OCI-LY7 (cell line): ENCODE results near the gene ACP7. TPM values are rescaled to one million over a fixed set of nuclear protein-coding genes. Genes with fewer than 3 reads are reported as not detected.

ENCODE experiments used
- BruUV-seq: library from RNA; stranded (reverse); fragments of 400-500 nt; replicated peaks from 2 replicates; lab custom pipeline; 2021; lab: Mats Ljungman, UMichigan
- CTCF ChIA-PET: fragments of 300-600 bp; sonication (Branson Sonifier 250); formaldehyde crosslinking; loops from one replicate; lab custom pipeline; 2022; ENCODE audit warnings: antibody characterized with exemption; ENCODE audit not compliant: unreplicated experiment; lab: Charles Lee
- POLR2A ChIA-PET: fragments of 300-600 bp; sonication (Branson Sonifier 250); formaldehyde crosslinking; loops from one replicate; lab custom pipeline; 2022; ENCODE audit warnings: antibody characterized with exemption; lab: Charles Lee
- DNase-seq: peaks from one replicate; pipeline ENCODE4 v3.0.0-alpha.2; 2015; ENCODE audit warnings: low spot score
- H2AFZ ChIP-seq: fragments of 200-600 bp; sonication (generic), shearing (Covaris generic); 2 replicates; pipeline ENCODE4 v1.6.1; 2014; ENCODE audit warnings: mild to moderate bottlenecking, antibody characterized with exemption, low read length, moderate library complexity
- H3K27ac ChIP-seq: fragments of 200-600 bp; sonication (generic); 2 replicates; pipeline ENCODE4 v1.5.1; 2014; ENCODE audit warnings: mixed run types, low read depth, mild to moderate bottlenecking, moderate library complexity, low read length, inconsistent platforms; ENCODE audit not compliant: poor library complexity, severe bottlenecking
- H3K36me3 ChIP-seq: fragments of 200-600 bp; sonication (generic); 2 replicates; pipeline ENCODE4 v1.6.1; 2014; ENCODE audit warnings: mild to moderate bottlenecking, antibody characterized with exemption, low read length, moderate library complexity, mixed read lengths; ENCODE audit not compliant: insufficient read depth
- H3K4me1 ChIP-seq: fragments of 200-600 bp; sonication (generic); 2 replicates; pipeline ENCODE4 v1.5.1; 2014; ENCODE audit warnings: mild to moderate bottlenecking, low read length; ENCODE audit not compliant: insufficient read depth, poor library complexity, severe bottlenecking
- H3K4me2 ChIP-seq: fragments of 200-600 bp; sonication (generic); 2 replicates; pipeline ENCODE4 v1.6.1; 2014; ENCODE audit warnings: mild to moderate bottlenecking, low read length
- H3K4me3 ChIP-seq: fragments of 200-600 bp; sonication (generic); 2 replicates; pipeline ENCODE4 v1.5.1; 2014; ENCODE audit warnings: mild to moderate bottlenecking, low read depth, low read length; ENCODE audit not compliant: poor library complexity, severe bottlenecking
- H3K79me2 ChIP-seq: fragments of 200-600 bp; sonication (generic); 2 replicates; pipeline ENCODE4 v1.6.1; 2016; ENCODE audit warnings: low read depth, mild to moderate bottlenecking, low read length, moderate library complexity, mixed read lengths; ENCODE audit not compliant: insufficient read depth
- H3K9me2 ChIP-seq: fragments of 200-600 bp; sonication (generic); 2 replicates; pipeline ENCODE4 v1.6.1; 2016; ENCODE audit warnings: mild to moderate bottlenecking, low read length, mixed read lengths; ENCODE audit not compliant: insufficient read depth
- H3K9me3 ChIP-seq: fragments of 200-600 bp; sonication (generic); 2 replicates; pipeline ENCODE4 v1.6.1; 2014; ENCODE audit warnings: mild to moderate bottlenecking, mixed run types, low read length, mixed read lengths
- H4K20me1 ChIP-seq: fragments of 200-600 bp; sonication (generic); 2 replicates; pipeline ENCODE4 v1.6.1; 2014; ENCODE audit warnings: mild to moderate bottlenecking, antibody characterized with exemption, low read length, moderate library complexity, mixed read lengths; ENCODE audit not compliant: insufficient read depth
- CTCF ChIP-seq: fragments of 200-600 bp; sonication (generic); conservative IDR thresholded peaks from 2 replicates; pipeline ENCODE4 v1.5.1; 2014; ENCODE audit warnings: mild to moderate bottlenecking, antibody characterized with exemption, low read length, moderate library complexity, mixed read lengths
- EZH2phosphoT487 ChIP-seq: fragments of 200-600 bp; sonication (generic); IDR thresholded peaks from 2 replicates; pipeline ENCODE4 v1.6.1; 2018; ENCODE audit warnings: low read depth, borderline replicate concordance, mild to moderate bottlenecking, mixed run types, antibody characterized with exemption, low read length, moderate library complexity, mixed read lengths
- intact Hi-C: fragments of 100-400 bp; cut with micrococcal nuclease; formaldehyde crosslinking; loops from one replicate; pipeline ENCODE4 v1.10.0; 2022; ENCODE audit not compliant: unreplicated experiment
- total RNA-seq, 2 experiments: library from RNA; depleted of rRNA in 1 of 2; stranded (reverse); fragments of >200 nt in 1 of 2; shearing (Covaris generic) in 1 of 2; gene quantifications; 2 replicates each; pipeline ENCODE4 v1.2.3, GENCODE V29; 2014 to 2022

ACP7 gene
- total RNA-seq, 2 experiments from 2014 or later, result not detected

- Histone ChIP-seq H3K9me3 (0 out of 2 replicates have a peak, but pooled peaks cover 5% of the 10 kb centered on the region), H3K4me2 (no peak overlapping the region), H3K36me3 (no peaks in the 10 kb centered on the region), H4K20me1 (no peaks in the 10 kb centered on the region), H3K4me3 (no peak overlapping the region), H3K27ac (no peak overlapping the region), H3K9me2 (no peaks in the 10 kb centered on the region), H3K79me2 (no peaks in the 10 kb centered on the region), H3K4me1 (no peaks in the 10 kb centered on the region), H2AFZ (0 out of 2 replicates have a peak overlapping the region, but pooled peaks have one; percentile 31)
- DNase-seq, result peak; percentile 19
- CTCF ChIA-PET, result no interaction called here
- TF ChIP-seq CTCF, result no peak
- no peak for TF ChIP-seq EZH2phosphoT487
- POLR2A ChIA-PET, result interaction anchor here (0.6 to 0.7 kb wide), 4 partner anchors 8 to 109 kb away, joined by 3 to 4 read pairs (median 4); no protein-coding TSS in a partner anchor
- intact Hi-C loops, result no loop called here
- no TSS peak for BruUV-seq
Observed at GRCh38 chr19:39046037-39046821, 37.9 kb upstream of the ACP7 start.

- no TSS peak for BruUV-seq
- Histone ChIP-seq H3K4me3 (no peak overlapping the region), H2AFZ (no peak overlapping the region), H3K4me1 (no peaks in the 10 kb centered on the region), H3K4me2 (no peak overlapping the region), H3K36me3 (no peaks in the 10 kb centered on the region), H4K20me1 (no peaks in the 10 kb centered on the region), H3K27ac (no peak overlapping the region), H3K79me2 (no peaks in the 10 kb centered on the region), H3K9me2 (no peaks in the 10 kb centered on the region), H3K9me3 (0 out of 2 replicates have a peak, but pooled peaks cover 5% of the 10 kb centered on the region)
- intact Hi-C loops, result no loop called here
- no peak for DNase-seq
- no peak for TF ChIP-seq EZH2phosphoT487
- no peak for TF ChIP-seq CTCF
- ChIA-PET CTCF (no interaction called here), POLR2A (interaction anchor here (0.6 kb wide), 3 partner anchors 22 to 110 kb away, joined by 3 read pairs; no protein-coding TSS in a partner anchor)
Observed at GRCh38 chr19:39047073-39047472, 37.1 kb upstream of the ACP7 start.

GRCh38 chr19:39052243-39052746 lies 31.9 kb upstream of the ACP7 start:
- ChIA-PET CTCF (no interaction called here), POLR2A (no interaction called here)
- Histone ChIP-seq H4K20me1 (no peaks in the 10 kb centered on the region), H3K4me2 (no peak overlapping the region), H3K9me2 (no peaks in the 10 kb centered on the region), H2AFZ (no peak overlapping the region), H3K27ac (no peak overlapping the region), H3K4me3 (no peak overlapping the region), H3K9me3 (no peaks in the 10 kb centered on the region), H3K79me2 (no peaks in the 10 kb centered on the region), H3K4me1 (no peaks in the 10 kb centered on the region), H3K36me3 (no peaks in the 10 kb centered on the region)
- BruUV-seq, result no TSS peak
- intact Hi-C loops, result no loop called here
- DNase-seq, result peak; percentile 67
- TF ChIP-seq EZH2phosphoT487 (no peak), CTCF (peak; percentile 86)
